Measurements from ENCODE around the gene ITGA4. TPM values are rescaled to one million over a fixed set of nuclear protein-coding genes. Genes with fewer than 3 reads are reported as not detected.

The ITGA4 gene
- total and polyA plus RNA-seq, 8 donors = 0.15 to 5.8 (median 0.84) TPM

DNA sequence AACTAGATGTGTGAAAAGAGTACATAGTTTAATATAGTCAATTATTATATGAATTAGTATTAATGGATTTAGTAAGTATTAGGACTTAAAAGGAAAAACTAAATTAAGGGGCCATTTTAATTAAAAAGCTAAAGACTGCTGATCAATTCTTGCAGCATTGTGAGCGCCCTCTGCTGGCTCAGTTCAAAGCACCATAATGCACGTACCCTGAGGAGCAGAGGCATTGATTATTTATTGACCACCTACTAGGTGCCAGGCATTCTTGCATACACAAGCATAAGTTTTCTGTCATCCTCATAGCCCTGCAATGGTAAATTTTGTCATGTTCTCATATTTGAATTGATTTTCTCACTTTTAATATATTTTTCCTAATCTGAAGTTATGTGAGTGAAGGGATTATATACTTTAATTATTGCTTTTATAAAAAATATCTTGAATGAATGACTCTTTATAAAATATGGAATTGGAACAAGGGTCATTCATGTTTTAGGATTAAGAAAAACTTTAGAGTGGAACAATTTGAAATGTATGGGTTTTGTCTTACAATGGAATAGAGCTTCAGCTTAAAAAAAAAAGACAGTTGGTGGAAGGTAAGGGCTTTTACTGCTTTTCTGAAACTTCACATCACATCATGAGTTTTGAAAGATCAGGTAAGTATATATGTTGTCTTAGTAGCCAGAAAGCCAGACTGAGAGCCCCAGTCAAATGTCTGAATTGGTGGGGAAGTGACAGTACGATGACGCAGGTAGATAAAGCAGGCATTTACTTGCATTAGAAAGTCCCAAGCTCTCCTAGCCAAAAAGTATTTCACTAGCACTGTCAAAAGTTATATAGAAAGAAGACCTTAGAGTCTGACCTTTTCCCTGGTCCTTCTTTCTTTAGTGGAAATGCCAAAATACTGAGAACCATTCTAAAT is 9.7 kb downstream of the ITGA4 start:
- FAIRE-seq (peak; percentile 5), ATAC-seq (peak in 3 of 4 donors; percentile 53 to 63 (median 58)), DNase-seq (peak in 5 of 6 donors; percentile 8 to 80 (median 49))
- Histone ChIP-seq H3K4me1 (no peaks in the 10 kb centered on the region), H3K27ac (no peak overlapping the region), H3K4me3 (no peak overlapping the region), H3K27me3 (no peaks in the 10 kb centered on the region), H3K36me3 (no peaks in the 10 kb centered on the region), H3K9me3 (no peaks in the 10 kb centered on the region)
- 41 to 45% methylated on average over 4 of the region's 4 CpGs for WGBS, 2 donors
- TF ChIP-seq, protein P1, sequence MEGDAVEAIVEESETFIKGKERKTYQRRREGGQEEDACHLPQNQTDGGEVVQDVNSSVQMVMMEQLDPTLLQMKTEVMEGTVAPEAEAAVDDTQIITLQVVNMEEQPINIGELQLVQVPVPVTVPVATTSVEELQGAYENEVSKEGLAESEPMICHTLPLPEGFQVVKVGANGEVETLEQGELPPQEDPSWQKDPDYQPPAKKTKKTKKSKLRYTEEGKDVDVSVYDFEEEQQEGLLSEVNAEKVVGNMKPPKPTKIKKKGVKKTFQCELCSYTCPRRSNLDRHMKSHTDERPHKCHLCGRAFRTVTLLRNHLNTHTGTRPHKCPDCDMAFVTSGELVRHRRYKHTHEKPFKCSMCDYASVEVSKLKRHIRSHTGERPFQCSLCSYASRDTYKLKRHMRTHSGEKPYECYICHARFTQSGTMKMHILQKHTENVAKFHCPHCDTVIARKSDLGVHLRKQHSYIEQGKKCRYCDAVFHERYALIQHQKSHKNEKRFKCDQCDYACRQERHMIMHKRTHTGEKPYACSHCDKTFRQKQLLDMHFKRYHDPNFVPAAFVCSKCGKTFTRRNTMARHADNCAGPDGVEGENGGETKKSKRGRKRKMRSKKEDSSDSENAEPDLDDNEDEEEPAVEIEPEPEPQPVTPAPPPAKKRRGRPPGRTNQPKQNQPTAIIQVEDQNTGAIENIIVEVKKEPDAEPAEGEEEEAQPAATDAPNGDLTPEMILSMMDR (IDR thresholded peaks at IDR 0.05) = peak; percentile 33 to 74 (median 48)
- intact Hi-C loops (cut with DNase I) = no loop called here

DNA sequence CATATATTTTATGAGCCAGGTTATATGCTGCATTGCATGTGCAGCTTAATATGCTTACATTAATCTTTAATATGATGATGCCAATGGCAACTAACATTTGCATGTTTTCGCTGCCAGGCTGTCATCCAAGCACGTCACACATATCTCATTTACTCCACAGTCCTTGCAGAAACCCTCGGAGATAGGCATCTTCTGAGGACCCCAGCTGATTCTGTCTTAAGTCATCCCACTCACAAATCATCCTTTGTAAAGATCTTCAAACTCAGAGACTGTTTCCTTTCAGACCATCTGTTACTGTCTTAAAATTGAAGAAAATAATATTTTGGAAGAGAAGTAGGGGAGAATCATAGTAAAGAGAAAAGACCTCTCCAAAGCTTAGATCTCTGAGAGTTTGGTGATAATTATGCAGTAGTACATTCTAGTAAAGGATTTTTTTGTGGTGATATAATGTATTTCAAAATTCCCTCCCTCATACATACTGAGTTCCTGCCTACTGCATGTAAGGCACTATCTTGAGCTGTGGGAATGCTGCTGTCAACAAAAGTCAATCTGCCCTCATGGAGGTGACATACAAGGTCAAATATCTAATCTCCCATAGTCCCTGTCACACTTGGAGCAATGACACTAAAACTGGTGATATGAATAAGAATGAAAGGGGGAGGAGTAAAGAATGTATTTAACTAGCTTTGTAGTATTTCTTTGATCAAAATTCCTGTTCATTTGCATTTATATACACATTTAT is 11.0 kb downstream of the ITGA4 start:
- TF ChIP-seq, protein P1 (IDR thresholded peaks at IDR 0.05) = no peak

DNA sequence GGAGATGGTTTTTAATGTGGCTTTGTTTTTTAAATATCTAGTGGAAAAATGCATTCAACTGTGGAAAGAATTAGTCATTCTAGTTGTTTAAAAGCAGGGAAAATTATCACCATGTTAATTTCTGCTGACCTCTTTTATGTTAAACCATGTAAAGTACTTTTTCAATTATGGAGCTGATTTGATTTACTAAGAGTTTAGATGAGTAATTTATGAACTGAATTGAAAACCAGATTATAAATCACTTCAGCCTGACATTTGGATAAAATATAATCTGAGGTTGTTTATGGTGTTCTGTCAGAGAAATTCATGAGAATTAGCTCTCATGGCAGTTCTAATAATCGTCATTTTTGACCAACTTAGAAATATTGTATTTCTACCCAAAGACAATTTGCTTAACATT is 11.6 kb downstream of the ITGA4 start:
- H3K4me3 ChIP-seq = no peak overlapping the region
- H3K9me3 ChIP-seq = no peaks in the 10 kb centered on the region
- FAIRE-seq (no peak), DNase-seq (no peak), ATAC-seq (no peak)
- TF ChIP-seq, protein P1 (IDR thresholded peaks at IDR 0.05) = no peak
- H3K36me3 ChIP-seq = no peaks in the 10 kb centered on the region
- no peaks in the 10 kb centered on the region for H3K27me3 ChIP-seq
- intact Hi-C loops (cut with DNase I) = no loop called here
- H3K4me1 ChIP-seq = no peaks in the 10 kb centered on the region
- 33 to 36% methylated on average over 1 of the region's 1 CpG for WGBS, 2 donors
- H3K27ac ChIP-seq = no peak overlapping the region

More for the DNA sequence above, 11.0 kb downstream of the ITGA4 start:
- H3K36me3 ChIP-seq = no peaks in the 10 kb centered on the region
- WGBS, 2 donors = 47 to 56% methylated on average over 3 of the region's 3 CpGs
- H3K9me3 ChIP-seq = no peaks in the 10 kb centered on the region
- ATAC-seq (no peak), FAIRE-seq (no peak), DNase-seq (no peak)
- H3K27me3 ChIP-seq = no peaks in the 10 kb centered on the region
- no peaks in the 10 kb centered on the region for H3K4me1 ChIP-seq
- intact Hi-C loops (cut with DNase I) = no loop called here
- no peak overlapping the region for H3K4me3 ChIP-seq
- H3K27ac ChIP-seq = no peak overlapping the region

DNA sequence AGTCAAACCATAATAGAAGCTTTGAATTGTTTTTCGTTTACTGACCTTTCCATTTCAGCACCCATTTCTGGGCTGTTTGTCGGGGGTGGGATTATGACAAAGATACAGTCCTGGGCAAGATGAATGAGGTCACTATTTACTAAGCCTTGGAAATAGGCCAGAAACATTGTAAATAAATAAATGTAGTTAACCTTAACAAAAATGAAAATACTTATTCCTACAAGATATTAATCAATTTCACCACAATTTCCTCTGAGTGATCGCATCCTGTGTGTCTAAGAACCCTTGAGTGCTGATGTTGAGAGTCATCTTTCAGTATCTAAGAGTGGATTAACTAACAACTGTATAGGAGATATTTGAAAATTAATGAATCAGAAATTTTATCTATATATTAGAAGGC is 14.0 kb downstream of the ITGA4 start:
- ATAC-seq = no peak
- H3K27me3 ChIP-seq = no peaks in the 10 kb centered on the region
- no peaks in the 10 kb centered on the region for H3K36me3 ChIP-seq
- no peak overlapping the region for H3K27ac ChIP-seq
- no peak overlapping the region for H3K4me3 ChIP-seq
- no peaks in the 10 kb centered on the region for H3K4me1 ChIP-seq
- DNase-seq = no peak
- TF ChIP-seq, protein P1 (IDR thresholded peaks at IDR 0.05) = no peak
- H3K9me3 ChIP-seq = no peaks in the 10 kb centered on the region
- no peak for FAIRE-seq
- 41 to 49% methylated on average over 3 of the region's 3 CpGs for WGBS, 2 donors
- intact Hi-C loops (cut with DNase I) = loop anchor here in 1 of 3 donors (10.0 kb wide), 1 partner anchor 1346 kb away; no protein-coding TSS in a partner anchor

Data from pancreas (tissue), 10 donors.